Memory B cell (primary cell): ENCODE data around the gene BBS12.

Source experiments
- ATAC-seq: fragments of 150-1000 bp; cut with Tn5 transposase; 2 replicates; pipeline ENCODE4 v1.10.0; 2021; ENCODE audit warnings: low read depth, mild to moderate bottlenecking, moderate library complexity
- DNase-seq, 2 donors: peaks; one replicate each; pipeline ENCODE4 v3.0.0; 2022; ENCODE audit warnings: low spot score in 2 of 2
- H3K27ac Mint-ChIP-seq: one replicate; pipeline ENCODE4 v1.8.0; 2022; ENCODE audit warnings: mild to moderate bottlenecking, moderate library complexity, mixed read lengths
- H3K27me3 Mint-ChIP-seq: one replicate; pipeline ENCODE4 v1.8.0; 2022; ENCODE audit warnings: mixed read lengths
- H3K36me3 Mint-ChIP-seq: one replicate; pipeline ENCODE4 v1.8.0; 2022; ENCODE audit warnings: mild to moderate bottlenecking, mixed read lengths
- H3K4me1 Mint-ChIP-seq: one replicate; pipeline ENCODE4 v1.8.0; 2022; ENCODE audit warnings: mixed read lengths
- H3K4me3 Mint-ChIP-seq: one replicate; pipeline ENCODE4 v1.8.0; 2022; ENCODE audit warnings: mild to moderate bottlenecking, moderate library complexity, mixed read lengths
- H3K9me3 Mint-ChIP-seq: one replicate; pipeline ENCODE4 v1.8.0; 2022; ENCODE audit warnings: mixed read lengths

Gene BBS12

GRCh38 chr4:122705547-122706117 is 26.9 kb upstream of the BBS12 start:
- Mint-ChIP-seq H3K27me3 (peaks cover 10% of the 10 kb centered on the region), H3K27ac (no peak overlapping the region), H3K4me3 (no peak overlapping the region), H3K9me3 (no peaks in the 10 kb centered on the region), H3K36me3 (no peaks in the 10 kb centered on the region), H3K4me1 (peaks cover 3% of the 10 kb centered on the region)
- no peak for DNase-seq
- ATAC-seq: no peak

- ATAC-seq (no peak), DNase-seq (no peak)
- Mint-ChIP-seq H3K4me1 (peaks cover 7% of the 10 kb centered on the region), H3K9me3 (no peaks in the 10 kb centered on the region), H3K27ac (no peak overlapping the region), H3K27me3 (peaks cover 12% of the 10 kb centered on the region), H3K4me3 (no peak overlapping the region), H3K36me3 (no peaks in the 10 kb centered on the region)
Measured at GRCh38 chr4:122706511-122706910, 26.0 kb upstream of the BBS12 start.

- H3K4me1 Mint-ChIP-seq: peaks cover 7% of the 10 kb centered on the region
- peaks cover 7% of the 10 kb centered on the region for H3K27me3 Mint-ChIP-seq
- no peak overlapping the region for H3K27ac Mint-ChIP-seq
- no peak overlapping the region for H3K4me3 Mint-ChIP-seq
- no peak for DNase-seq
- no peaks in the 10 kb centered on the region for H3K9me3 Mint-ChIP-seq
- H3K36me3 Mint-ChIP-seq: no peaks in the 10 kb centered on the region
- ATAC-seq: no peak
Measured at GRCh38 chr4:122707497-122707896, 25.0 kb upstream of the BBS12 start.

DNA sequence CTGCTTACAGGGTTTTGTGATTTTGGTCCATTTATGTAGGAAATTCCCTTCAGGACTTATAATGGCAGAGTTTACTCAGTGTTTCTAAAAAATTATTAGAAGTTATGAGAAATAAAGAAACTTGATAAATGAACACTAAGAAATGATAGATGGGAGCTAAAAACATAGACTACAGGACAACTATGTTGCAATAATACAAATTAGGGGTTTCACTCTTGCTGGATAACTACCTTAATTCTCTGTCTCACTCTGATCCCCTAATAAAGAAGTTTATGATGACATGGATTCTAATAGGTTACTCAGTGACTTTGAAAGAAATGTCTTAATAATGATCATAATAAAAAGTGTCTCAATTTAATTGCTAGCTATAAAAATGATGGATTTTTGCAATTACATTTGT is 23.3 kb upstream of the BBS12 start:
- no peak overlapping the region for H3K4me3 Mint-ChIP-seq
- H3K27ac Mint-ChIP-seq: no peak overlapping the region
- no peaks in the 10 kb centered on the region for H3K9me3 Mint-ChIP-seq
- peaks cover 7% of the 10 kb centered on the region for H3K4me1 Mint-ChIP-seq
- peaks cover 8% of the 10 kb centered on the region for H3K27me3 Mint-ChIP-seq
- no peaks in the 10 kb centered on the region for H3K36me3 Mint-ChIP-seq
- ATAC-seq: no peak
- DNase-seq: no peak

DNA sequence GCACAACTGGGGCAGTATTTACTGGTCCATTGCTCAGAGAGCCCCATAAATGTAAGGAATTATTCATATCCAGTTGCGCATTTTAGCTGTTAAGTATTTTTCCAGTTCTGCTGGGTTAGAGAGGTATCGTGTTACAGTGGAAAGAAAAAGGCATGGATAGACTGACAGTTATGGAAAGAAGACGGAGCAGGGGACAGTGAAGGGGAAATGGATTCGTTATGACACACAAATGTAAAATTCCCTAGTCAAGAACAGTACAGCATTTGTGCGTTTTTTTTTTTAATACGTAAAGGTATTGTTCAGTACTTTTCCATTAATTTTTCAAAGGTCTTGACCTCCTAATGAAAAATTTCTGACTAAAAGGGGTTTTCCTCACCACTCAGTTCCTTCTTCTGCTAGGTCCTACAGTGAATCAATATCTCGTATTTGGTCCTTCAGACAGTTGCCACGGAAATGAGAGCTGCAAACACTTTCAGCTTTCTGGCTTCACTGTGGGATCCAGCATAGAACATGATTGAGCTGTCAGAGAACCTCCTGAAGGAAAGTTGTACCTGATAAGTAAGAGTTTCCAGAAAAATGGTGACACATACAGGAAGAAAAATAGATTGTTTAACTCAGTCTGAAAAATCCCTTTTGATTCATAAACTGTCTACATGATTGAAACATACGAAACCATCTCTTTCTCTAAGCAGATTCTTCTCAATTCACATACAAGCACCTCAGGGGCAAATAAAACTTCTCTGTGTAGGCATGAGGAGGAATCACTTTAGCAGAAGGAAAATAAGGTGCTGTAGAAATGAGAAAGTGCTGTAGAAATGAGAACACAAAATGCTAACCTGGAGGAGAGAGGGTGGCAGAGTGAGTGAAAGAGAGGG is 21.8 kb upstream of the BBS12 start:
- Mint-ChIP-seq H3K36me3 (no peaks in the 10 kb centered on the region), H3K4me1 (peaks cover 7% of the 10 kb centered on the region), H3K9me3 (no peaks in the 10 kb centered on the region), H3K27ac (no peak overlapping the region), H3K27me3 (peaks cover 8% of the 10 kb centered on the region), H3K4me3 (no peak overlapping the region)
- ATAC-seq (peak; percentile 64), DNase-seq (no peak)

DNA sequence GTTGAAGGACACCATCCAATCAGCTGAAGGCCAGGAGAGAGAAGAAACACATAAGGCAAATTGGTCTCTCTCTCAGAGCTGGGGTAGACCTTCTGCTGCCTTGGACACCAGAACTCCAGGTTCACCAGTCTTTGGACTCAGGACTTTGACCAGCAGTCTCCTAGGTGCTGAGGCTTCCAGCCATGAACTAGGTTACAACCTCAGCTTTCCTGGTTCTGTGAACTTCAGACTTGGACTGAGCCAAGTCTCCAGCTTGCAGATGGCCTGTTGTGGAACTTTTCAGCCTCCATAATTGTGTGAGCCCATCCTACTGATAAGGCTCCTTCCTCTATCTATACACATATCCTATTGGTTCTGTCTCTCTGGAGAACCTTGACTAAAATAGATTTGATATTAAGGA is 20.6 kb upstream of the BBS12 start:
- Mint-ChIP-seq H3K27me3 (peaks cover 8% of the 10 kb centered on the region), H3K9me3 (no peaks in the 10 kb centered on the region), H3K4me3 (no peak overlapping the region), H3K4me1 (peaks cover 7% of the 10 kb centered on the region), H3K36me3 (no peaks in the 10 kb centered on the region), H3K27ac (no peak overlapping the region)
- ATAC-seq: no peak
- no peak for DNase-seq

DNA sequence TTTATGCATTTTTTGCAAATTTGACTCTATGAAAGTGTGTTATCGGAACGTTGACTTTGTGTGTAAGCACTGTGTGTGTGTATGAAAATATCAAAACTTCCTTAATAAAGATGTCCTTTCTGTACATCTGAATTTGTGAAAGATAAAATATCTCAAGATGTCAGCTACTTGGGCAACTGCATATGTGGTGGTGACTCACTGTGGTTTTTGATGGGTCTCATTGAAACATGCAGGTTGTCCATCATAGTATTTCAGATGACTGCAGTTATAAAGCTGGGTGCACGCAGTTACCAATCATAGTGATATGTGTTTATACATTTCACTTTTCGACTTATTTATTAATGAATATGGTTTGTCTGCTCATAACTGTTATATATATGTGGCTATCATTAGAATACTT is 19.7 kb upstream of the BBS12 start:
- H3K27ac Mint-ChIP-seq: no peak overlapping the region
- no peaks in the 10 kb centered on the region for H3K36me3 Mint-ChIP-seq
- no peaks in the 10 kb centered on the region for H3K9me3 Mint-ChIP-seq
- no peak for ATAC-seq
- H3K4me1 Mint-ChIP-seq: peaks cover 7% of the 10 kb centered on the region
- no peak overlapping the region for H3K4me3 Mint-ChIP-seq
- peaks cover 8% of the 10 kb centered on the region for H3K27me3 Mint-ChIP-seq
- no peak for DNase-seq

- H3K4me3 Mint-ChIP-seq: no peak overlapping the region
- H3K27me3 Mint-ChIP-seq: peaks cover 8% of the 10 kb centered on the region
- no peak for ATAC-seq
Measured at GRCh38 chr4:122715221-122715620, 17.3 kb upstream of the BBS12 start.

GRCh38 chr4:122716825-122717448 is 15.6 kb upstream of the BBS12 start:
- Mint-ChIP-seq H3K4me3 (no peak overlapping the region), H3K9me3 (no peaks in the 10 kb centered on the region), H3K27me3 (peaks cover 2% of the 10 kb centered on the region), H3K36me3 (no peaks in the 10 kb centered on the region), H3K27ac (no peak overlapping the region), H3K4me1 (no peaks in the 10 kb centered on the region)
- DNase-seq (peak; percentile 35 to 42), ATAC-seq (peak; percentile 90)

More at GRCh38 chr4:122715221-122715620, 17.3 kb upstream of the BBS12 start:
- Mint-ChIP-seq H3K4me1 (peaks cover 7% of the 10 kb centered on the region), H3K36me3 (no peaks in the 10 kb centered on the region), H3K27ac (no peak overlapping the region), H3K9me3 (no peaks in the 10 kb centered on the region)
- DNase-seq: no peak

GRCh38 chr4:122718281-122718680 is 14.2 kb upstream of the BBS12 start:
- Mint-ChIP-seq H3K4me3 (no peak overlapping the region), H3K27me3 (peaks cover 2% of the 10 kb centered on the region), H3K36me3 (no peaks in the 10 kb centered on the region), H3K4me1 (no peaks in the 10 kb centered on the region), H3K27ac (no peak overlapping the region), H3K9me3 (no peaks in the 10 kb centered on the region)
- DNase-seq (no peak), ATAC-seq (no peak)

DNA sequence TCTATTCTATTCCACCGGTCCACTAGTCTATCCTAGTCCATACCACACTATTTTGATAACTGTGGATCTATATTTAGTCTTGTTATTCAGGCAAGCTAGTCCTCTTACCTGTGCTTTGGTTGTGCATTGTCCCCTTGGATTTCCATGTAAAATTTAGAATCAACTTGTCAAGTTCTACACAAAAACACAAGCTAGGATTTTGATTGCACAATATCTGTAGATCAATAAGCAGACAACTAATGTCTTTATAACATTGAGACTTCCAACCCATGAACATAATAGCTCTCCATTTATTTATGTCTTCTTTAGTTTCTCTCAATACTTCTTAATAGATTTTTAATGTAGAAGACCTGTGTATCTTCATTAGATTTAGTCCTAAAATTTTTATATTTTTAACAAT is 10.2 kb upstream of the BBS12 start:
- no peaks in the 10 kb centered on the region for H3K4me1 Mint-ChIP-seq
- DNase-seq: no peak
- no peaks in the 10 kb centered on the region for H3K9me3 Mint-ChIP-seq
- H3K27me3 Mint-ChIP-seq: no peaks in the 10 kb centered on the region
- no peak overlapping the region for H3K27ac Mint-ChIP-seq
- no peak overlapping the region for H3K4me3 Mint-ChIP-seq
- H3K36me3 Mint-ChIP-seq: no peaks in the 10 kb centered on the region
- no peak for ATAC-seq

- Mint-ChIP-seq H3K4me3 (no peak overlapping the region), H3K36me3 (no peaks in the 10 kb centered on the region), H3K27me3 (no peaks in the 10 kb centered on the region), H3K27ac (no peak overlapping the region), H3K9me3 (no peaks in the 10 kb centered on the region), H3K4me1 (peaks cover 5% of the 10 kb centered on the region)
- ATAC-seq (no peak), DNase-seq (no peak)
Measured at GRCh38 chr4:122728856-122729255, 3.6 kb upstream of the BBS12 start.

GRCh38 chr4:122731676-122732075 is 828 bp upstream of the BBS12 start:
- ATAC-seq (no peak), DNase-seq (no peak)
- H3K36me3 Mint-ChIP-seq: peaks cover 3% of the 10 kb centered on the region
- no peak overlapping the region for H3K4me3 Mint-ChIP-seq
- peaks cover 5% of the 10 kb centered on the region for H3K4me1 Mint-ChIP-seq
- no peaks in the 10 kb centered on the region for H3K27me3 Mint-ChIP-seq
- H3K27ac Mint-ChIP-seq: peak overlapping the region; percentile 95
- H3K9me3 Mint-ChIP-seq: no peaks in the 10 kb centered on the region

- no peak for ATAC-seq
- peaks cover 5% of the 10 kb centered on the region for H3K36me3 Mint-ChIP-seq
- no peaks in the 10 kb centered on the region for H3K27me3 Mint-ChIP-seq
- peak overlapping the region; percentile 14 for H3K4me3 Mint-ChIP-seq
- no peaks in the 10 kb centered on the region for H3K9me3 Mint-ChIP-seq
- H3K27ac Mint-ChIP-seq: peak overlapping the region; percentile 95
- H3K4me1 Mint-ChIP-seq: peaks cover 5% of the 10 kb centered on the region
- no peak for DNase-seq
Measured at GRCh38 chr4:122733787-122734120, 1.2 kb downstream of the BBS12 start.
